ENCODE data around the gene LIFR.

The LIFR gene

GRCh38 chr5:38497946-38498345, 58.5 kb downstream of the LIFR start:
- no peak overlapping the region for H3K4me3 ChIP-seq (ENCODE audit: low read depth, low read length)
- no peak for DNase-seq (ENCODE audit: low read depth)
- no peak for TF ChIP-seq CTCF (IDR thresholded peaks at IDR 0.05; ENCODE audit: low read depth, low read length, missing control alignments)

DNA sequence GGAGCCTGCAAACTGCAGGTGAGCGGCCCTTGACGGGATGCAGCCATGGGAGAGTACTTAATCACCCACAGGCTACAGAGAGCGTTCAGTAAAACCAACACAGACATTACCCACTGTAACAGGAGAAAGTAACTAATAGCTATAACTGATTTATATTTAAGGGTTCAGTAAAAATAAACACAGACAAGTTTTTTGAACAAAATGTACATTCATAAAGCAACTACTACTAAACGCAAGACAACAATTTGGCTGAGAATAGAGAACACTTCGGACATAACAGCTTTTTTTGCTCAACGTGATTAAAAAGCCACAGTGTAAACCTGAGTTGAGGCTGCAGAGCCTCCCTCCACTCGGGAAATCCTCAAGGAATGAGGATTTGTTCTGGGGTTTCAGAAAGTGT, 61.7 kb downstream of the LIFR start:
- H3K4me3 ChIP-seq (ENCODE audit: low read depth, low read length): no peak overlapping the region
- no peak for TF ChIP-seq CTCF (IDR thresholded peaks at IDR 0.05; ENCODE audit: low read depth, low read length, missing control alignments)
- no peak for DNase-seq (ENCODE audit: low read depth)

DNA sequence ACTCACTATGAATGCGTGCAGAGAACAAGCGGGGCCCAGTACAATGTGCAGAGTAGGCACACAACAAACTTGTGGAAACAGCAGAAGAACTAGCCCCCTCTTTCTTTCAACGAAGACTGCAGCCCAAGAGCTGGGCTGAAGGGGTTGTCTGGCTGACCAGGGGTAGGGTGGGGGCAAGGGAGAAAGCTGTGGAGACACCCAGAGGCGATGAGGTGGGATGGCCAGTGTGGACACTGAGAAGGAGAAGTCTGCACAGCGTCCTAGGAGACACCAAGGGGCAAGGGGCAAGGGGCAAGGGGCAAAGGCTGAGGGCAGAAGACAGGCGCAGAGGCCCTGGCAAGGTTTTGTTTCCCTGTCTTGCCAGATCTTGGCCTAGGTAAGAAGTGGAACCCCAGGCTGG, 62.3 kb downstream of the LIFR start:
- H3K4me3 ChIP-seq (ENCODE audit: low read depth, low read length): no peak overlapping the region
- TF ChIP-seq CTCF (IDR thresholded peaks at IDR 0.05; ENCODE audit: low read depth, low read length, missing control alignments): no peak
- no peak for DNase-seq (ENCODE audit: low read depth)

DNA sequence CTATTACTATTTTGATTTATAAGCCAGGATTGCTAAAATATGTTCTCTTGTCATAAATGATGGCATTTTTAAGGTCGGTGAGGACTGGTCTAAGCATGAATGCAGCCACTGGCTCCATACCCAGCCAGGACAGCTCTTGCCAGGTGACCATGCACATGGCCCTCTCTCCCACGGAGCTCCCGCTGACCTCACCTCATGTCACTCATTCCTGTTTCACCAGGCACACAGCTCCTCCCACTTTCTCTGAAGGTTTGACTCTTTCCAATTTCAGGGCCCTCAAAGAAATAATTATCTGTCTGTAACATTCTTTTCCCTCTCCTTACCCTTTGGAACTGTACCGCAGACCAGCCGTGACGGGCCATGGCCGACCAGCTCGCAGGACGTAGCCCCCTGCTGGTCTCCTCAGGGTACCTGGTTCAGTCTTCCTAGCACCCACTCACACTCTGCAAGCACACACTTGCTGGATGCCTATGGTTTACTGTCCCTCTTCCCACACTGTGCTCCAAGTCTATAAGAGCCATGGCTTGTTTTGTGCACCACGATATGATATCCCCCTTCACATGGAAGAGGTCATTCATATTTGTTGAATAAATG, 72.5 kb downstream of the LIFR start:
- peak; percentile 24 for TF ChIP-seq CTCF (IDR thresholded peaks at IDR 0.05; ENCODE audit: low read depth, low read length, missing control alignments)
- no peak for DNase-seq (ENCODE audit: low read depth)
- H3K4me3 ChIP-seq (ENCODE audit: low read depth, low read length): no peak overlapping the region

GRCh38 chr5:38479315-38479904, 77.0 kb downstream of the LIFR start:
- no peak for TF ChIP-seq CTCF (IDR thresholded peaks at IDR 0.05; ENCODE audit: low read depth, low read length, missing control alignments)
- DNase-seq (ENCODE audit: low read depth): no peak
- no peak overlapping the region for H3K4me3 ChIP-seq (ENCODE audit: low read depth, low read length)

DNA sequence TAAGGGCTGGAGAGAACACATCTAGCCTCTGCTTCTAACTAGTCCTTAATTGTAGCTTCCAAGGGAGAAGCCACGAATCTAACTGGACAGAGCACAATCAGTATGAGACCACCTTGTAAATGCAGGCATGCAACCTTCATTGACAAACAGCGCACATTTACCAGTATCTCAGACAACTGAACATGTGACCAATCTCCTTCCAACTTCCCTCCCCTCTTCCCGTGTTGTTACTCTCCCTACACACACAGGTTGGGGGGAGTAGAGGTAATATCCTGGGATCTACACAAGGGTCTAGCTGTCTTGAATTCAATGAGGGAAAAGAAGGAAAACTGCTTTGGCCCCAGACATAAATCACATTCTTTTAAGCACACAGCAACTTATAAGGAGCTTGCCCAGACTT, 77.6 kb downstream of the LIFR start:
- no peak for TF ChIP-seq CTCF (IDR thresholded peaks at IDR 0.05; ENCODE audit: low read depth, low read length, missing control alignments)
- no peak for DNase-seq (ENCODE audit: low read depth)
- H3K4me3 ChIP-seq (ENCODE audit: low read depth, low read length): no peak overlapping the region

DNA sequence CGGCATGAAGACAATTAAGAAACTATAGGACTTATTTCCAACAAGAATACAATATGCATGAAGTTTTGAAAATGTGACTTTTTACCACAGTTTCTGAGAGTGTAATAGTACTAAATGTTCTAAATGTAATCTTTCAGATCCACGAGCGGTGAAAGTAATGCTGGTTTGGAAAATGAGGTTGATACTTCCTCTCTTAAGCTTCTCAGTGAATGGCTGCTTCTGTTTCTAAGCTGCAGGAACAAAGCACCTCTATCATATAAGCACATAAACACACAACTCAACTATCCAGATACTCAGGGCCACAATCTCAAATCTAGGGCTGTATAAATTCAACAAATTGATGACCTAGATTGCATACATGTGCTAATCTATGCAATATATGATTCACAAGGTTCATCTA, 78.3 kb downstream of the LIFR start:
- no peak for DNase-seq (ENCODE audit: low read depth)
- TF ChIP-seq CTCF (IDR thresholded peaks at IDR 0.05; ENCODE audit: low read depth, low read length, missing control alignments): no peak
- H3K4me3 ChIP-seq (ENCODE audit: low read depth, low read length): no peak overlapping the region

All from GM12864 (cell line).